Neural progenitor cell (in vitro differentiated cells): ENCODE data around the gene TRAF5.
"Not testable (repeated sequence)": the region's sequence is repeated elsewhere in the genome, so short reads cannot be mapped to it uniquely, and the experiment has no call there.

Experiments used
- EZH2 ChIP-seq: fragments of 200-600 bp; sonication (generic); IDR thresholded peaks from 2 replicates; pipeline ENCODE4 v1.6.1; 2017; ENCODE audit warnings: antibody characterized with exemption, mild to moderate bottlenecking, moderate library complexity
- EZH2phosphoT487 ChIP-seq: fragments of 200-600 bp; sonication (generic); IDR thresholded peaks from 2 replicates; pipeline ENCODE4 v1.6.1; 2017; ENCODE audit warnings: antibody characterized with exemption
- TF ChIP-seq, protein P1 (sequence below): fragments of 200-600 bp; sonication (generic); IDR thresholded peaks from 2 replicates; pipeline ENCODE4 v1.5.1; 2017; ENCODE audit warnings: antibody characterized with exemption, mild to moderate bottlenecking

DNA sequence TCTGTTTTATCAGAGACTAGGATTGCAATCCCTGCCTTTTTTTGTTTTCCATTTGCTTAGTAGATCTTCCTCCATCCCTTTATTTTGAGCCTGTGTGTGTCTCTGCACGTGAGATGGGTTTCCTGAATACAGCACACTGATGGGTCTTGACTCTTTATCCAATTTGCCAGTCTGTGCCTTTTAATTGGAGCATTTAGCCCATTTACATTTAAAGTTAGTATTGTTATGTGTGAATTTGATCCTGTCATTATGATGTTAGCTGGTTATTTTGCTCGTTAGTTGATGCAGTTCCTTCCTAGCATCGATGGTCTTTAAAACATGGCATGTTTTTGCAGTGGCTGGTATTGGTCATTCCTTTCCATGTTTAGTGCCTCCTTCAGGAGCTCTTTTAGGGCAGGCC lies 79.5 kb downstream of the TRAF5 start:
- TF ChIP-seq, protein P1, sequence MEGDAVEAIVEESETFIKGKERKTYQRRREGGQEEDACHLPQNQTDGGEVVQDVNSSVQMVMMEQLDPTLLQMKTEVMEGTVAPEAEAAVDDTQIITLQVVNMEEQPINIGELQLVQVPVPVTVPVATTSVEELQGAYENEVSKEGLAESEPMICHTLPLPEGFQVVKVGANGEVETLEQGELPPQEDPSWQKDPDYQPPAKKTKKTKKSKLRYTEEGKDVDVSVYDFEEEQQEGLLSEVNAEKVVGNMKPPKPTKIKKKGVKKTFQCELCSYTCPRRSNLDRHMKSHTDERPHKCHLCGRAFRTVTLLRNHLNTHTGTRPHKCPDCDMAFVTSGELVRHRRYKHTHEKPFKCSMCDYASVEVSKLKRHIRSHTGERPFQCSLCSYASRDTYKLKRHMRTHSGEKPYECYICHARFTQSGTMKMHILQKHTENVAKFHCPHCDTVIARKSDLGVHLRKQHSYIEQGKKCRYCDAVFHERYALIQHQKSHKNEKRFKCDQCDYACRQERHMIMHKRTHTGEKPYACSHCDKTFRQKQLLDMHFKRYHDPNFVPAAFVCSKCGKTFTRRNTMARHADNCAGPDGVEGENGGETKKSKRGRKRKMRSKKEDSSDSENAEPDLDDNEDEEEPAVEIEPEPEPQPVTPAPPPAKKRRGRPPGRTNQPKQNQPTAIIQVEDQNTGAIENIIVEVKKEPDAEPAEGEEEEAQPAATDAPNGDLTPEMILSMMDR, result not testable (repeated sequence)
- TF ChIP-seq EZH2phosphoT487, EZH2: not testable (repeated sequence)
